K562 (cell line): ENCODE data around the gene VWF. TPM values are rescaled to one million over a fixed set of nuclear protein-coding genes. Genes with fewer than 3 reads are reported as not detected.

Source experiments
- ASH1L ChIP-seq: fragments of 450-650 bp; IDR thresholded peaks from 2 replicates; pipeline ENCODE4 v1.6.1; 2018; ENCODE audit warnings: borderline replicate concordance, mild to moderate bottlenecking, low read depth; ENCODE audit not compliant: partially characterized antibody
- FOXM1 ChIP-seq, 2 experiments: fragments of 450-650 bp in 1 of 2; sonication (generic) in 1 of 2; formaldehyde crosslinking in 1 of 2; IDR thresholded peaks; 2 replicates each; pipeline versions ENCODE4 v1.6.1 to v1.9.0; 2017 to 2022; ENCODE audit warnings: low read depth in 2 of 2, mild to moderate bottlenecking in 2 of 2, missing genetic modification reagents in 1 of 2, moderate library complexity in 1 of 2
- PBX2 ChIP-seq, 2 experiments: IDR thresholded peaks in 1 of 2; conservative IDR thresholded peaks in 1 of 2; 2 replicates each; pipeline ENCODE4 v1.6.1; 2016; ENCODE audit warnings: low read depth in 2 of 2, mild to moderate bottlenecking in 1 of 2, missing compliant biosample characterization in 1 of 2, missing genetic modification characterization in 1 of 2, moderate library complexity in 1 of 2
- TOE1 ChIP-seq, 2 experiments: fragments of 450-650 bp in 1 of 2; sonication (generic) in 1 of 2; formaldehyde crosslinking in 1 of 2; IDR thresholded peaks; 2 replicates each; pipeline versions ENCODE4 v1.7.1 to v1.8.0; 2016 to 2022; ENCODE audit warnings: borderline replicate concordance in 2 of 2, mild to moderate bottlenecking in 2 of 2, antibody characterized with exemption in 1 of 2, inconsistent platforms in 1 of 2, low read depth in 1 of 2, missing genetic modification reagents in 1 of 2, moderate library complexity in 1 of 2
- ZNF354B ChIP-seq: fragments of 250-450 bp; sonication (Bioruptor Pico); IDR thresholded peaks from 2 replicates; pipeline ENCODE4 v1.4.0; 2020
- polyA plus RNA-seq, 8 experiments: library from polyadenylated mRNA; depleted of rRNA in 4 of 8; stranded (reverse) in 5 of 8; unstranded in 3 of 8; fragments of >200 nt; fragmentation: Nextera tagmentation in 2 of 8; fragmentation: Illumina TruSeq in 1 of 8; extraction: Ambion mirVana in 2 of 8; extraction: Trizol in 1 of 8; gene quantifications; 2 replicates each; pipeline versions ENCODE4 v1.2.1 to v1.2.3, GENCODE V29; 2011 to 2014; ENCODE audit warnings: inconsistent platforms in 1 of 8, missing spikeins in 1 of 8
- total RNA-seq, 7 experiments: library from RNA; depleted of rRNA in 6 of 7; stranded (reverse); fragments of >200 nt in 6 of 7; fragmentation: Illumina TruSeq in 2 of 7; extraction: Trizol in 2 of 7; gene quantifications; 2 replicates each; pipeline versions ENCODE4 v1.2.1 to v1.2.3, GENCODE V29; 2011 to 2021; ENCODE audit warnings: low replicate concordance in 1 of 7
- TF ChIP-seq, protein P1 (sequence below), 2 experiments: fragments of 450-650 bp; IDR thresholded peaks; 2 replicates each; pipeline ENCODE4 v1.6.1; 2018; ENCODE audit warnings: mild to moderate bottlenecking in 2 of 2, low read depth in 1 of 2; ENCODE audit not compliant: partially characterized antibody in 2 of 2
- TF ChIP-seq, protein P2 (sequence below), 2 experiments: fragments of 450-650 bp; formaldehyde crosslinking in 1 of 2; IDR thresholded peaks; 2 replicates each; pipeline versions ENCODE4 v1.4.0 to v1.6.1; 2014 to 2020; ENCODE audit warnings: mild to moderate bottlenecking in 2 of 2, borderline replicate concordance in 1 of 2, low read depth in 1 of 2

Gene VWF
- total and polyA plus RNA-seq, 9 of the 15 experiments (the other 6 are each of a cell fraction or from before 2014, with no cell fraction given): 0.53 TPM; not detected in 8

DNA sequence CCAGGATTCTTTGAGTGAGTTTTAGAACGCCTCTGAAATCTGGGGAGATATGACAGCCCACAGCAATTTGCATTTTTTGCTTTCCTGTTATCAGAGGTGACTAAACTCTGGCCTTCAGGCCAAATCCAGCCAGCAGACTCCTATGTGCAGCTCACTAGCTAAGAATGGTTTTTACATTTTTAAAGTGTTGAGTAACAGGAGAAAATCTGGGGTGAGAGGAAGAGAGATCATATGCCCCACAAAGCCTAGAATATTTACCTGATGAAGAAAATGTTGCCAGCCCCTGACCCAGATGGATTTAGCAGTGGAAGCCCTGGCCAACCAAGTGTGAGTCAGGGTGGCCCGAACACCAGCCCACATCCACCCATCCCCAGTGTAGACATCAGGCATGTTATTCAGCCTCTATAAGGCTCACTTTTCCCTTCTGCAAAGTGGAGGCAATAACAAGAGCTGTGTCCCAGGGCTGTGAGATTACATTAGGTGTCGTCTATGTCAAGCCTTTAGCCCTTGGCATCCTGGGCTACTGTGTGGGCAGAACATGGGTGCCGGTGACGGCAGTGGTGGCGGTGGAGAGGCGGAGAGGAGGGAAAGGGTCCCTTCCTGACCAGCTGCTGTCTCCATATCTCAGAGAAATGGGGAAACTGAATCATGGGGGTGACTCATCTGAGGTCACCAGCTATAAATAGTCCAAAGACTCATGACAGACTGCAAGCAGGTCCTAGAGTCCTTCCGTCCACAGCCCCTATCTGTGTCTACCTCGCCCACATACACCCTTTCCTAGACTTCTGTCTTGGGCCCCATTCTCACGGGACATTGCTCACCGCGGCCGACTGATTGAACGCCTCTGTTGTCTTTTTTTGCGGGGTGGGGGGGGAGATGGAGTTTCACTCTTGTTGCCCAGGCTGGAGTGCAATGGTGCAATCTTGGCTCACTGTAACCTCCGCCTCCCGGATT lies 43.1 kb upstream of the VWF start (continued):
- TF ChIP-seq TOE1 (IDR thresholded peaks at IDR 0.05; ENCODE audit: borderline replicate concordance): peak; percentile 88; the same call in 1 of the 2 replicates
- no peak for TF ChIP-seq TOE1 (CRISPR knock-in tag; IDR thresholded peaks at IDR 0.05; ENCODE audit: borderline replicate concordance, low read depth)
- TF ChIP-seq ZNF354B (CRISPR knock-in tag): no peak
- TF ChIP-seq, protein P1, sequence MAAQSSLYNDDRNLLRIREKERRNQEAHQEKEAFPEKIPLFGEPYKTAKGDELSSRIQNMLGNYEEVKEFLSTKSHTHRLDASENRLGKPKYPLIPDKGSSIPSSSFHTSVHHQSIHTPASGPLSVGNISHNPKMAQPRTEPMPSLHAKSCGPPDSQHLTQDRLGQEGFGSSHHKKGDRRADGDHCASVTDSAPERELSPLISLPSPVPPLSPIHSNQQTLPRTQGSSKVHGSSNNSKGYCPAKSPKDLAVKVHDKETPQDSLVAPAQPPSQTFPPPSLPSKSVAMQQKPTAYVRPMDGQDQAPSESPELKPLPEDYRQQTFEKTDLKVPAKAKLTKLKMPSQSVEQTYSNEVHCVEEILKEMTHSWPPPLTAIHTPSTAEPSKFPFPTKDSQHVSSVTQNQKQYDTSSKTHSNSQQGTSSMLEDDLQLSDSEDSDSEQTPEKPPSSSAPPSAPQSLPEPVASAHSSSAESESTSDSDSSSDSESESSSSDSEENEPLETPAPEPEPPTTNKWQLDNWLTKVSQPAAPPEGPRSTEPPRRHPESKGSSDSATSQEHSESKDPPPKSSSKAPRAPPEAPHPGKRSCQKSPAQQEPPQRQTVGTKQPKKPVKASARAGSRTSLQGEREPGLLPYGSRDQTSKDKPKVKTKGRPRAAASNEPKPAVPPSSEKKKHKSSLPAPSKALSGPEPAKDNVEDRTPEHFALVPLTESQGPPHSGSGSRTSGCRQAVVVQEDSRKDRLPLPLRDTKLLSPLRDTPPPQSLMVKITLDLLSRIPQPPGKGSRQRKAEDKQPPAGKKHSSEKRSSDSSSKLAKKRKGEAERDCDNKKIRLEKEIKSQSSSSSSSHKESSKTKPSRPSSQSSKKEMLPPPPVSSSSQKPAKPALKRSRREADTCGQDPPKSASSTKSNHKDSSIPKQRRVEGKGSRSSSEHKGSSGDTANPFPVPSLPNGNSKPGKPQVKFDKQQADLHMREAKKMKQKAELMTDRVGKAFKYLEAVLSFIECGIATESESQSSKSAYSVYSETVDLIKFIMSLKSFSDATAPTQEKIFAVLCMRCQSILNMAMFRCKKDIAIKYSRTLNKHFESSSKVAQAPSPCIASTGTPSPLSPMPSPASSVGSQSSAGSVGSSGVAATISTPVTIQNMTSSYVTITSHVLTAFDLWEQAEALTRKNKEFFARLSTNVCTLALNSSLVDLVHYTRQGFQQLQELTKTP (IDR thresholded peaks at IDR 0.05; ENCODE audit: low read depth in 1 of 2, partially characterized antibody in 2 of 2): peak in 1 of 2 experiments; percentile 91
- peak; percentile 70 for TF ChIP-seq FOXM1 (IDR thresholded peaks at IDR 0.05; ENCODE audit: low read depth)
- TF ChIP-seq FOXM1 (CRISPR knock-in tag; IDR thresholded peaks at IDR 0.05; ENCODE audit: low read depth): no peak
- TF ChIP-seq ASH1L: no peak
- no peak for TF ChIP-seq PBX2 (CRISPR knock-in tag; IDR thresholded peaks at IDR 0.05; ENCODE audit: low read depth)
- TF ChIP-seq PBX2 (tag; conservative IDR thresholded peaks at IDR 0.05; ENCODE audit: low read depth): peak; percentile 75
- TF ChIP-seq, protein P2, sequence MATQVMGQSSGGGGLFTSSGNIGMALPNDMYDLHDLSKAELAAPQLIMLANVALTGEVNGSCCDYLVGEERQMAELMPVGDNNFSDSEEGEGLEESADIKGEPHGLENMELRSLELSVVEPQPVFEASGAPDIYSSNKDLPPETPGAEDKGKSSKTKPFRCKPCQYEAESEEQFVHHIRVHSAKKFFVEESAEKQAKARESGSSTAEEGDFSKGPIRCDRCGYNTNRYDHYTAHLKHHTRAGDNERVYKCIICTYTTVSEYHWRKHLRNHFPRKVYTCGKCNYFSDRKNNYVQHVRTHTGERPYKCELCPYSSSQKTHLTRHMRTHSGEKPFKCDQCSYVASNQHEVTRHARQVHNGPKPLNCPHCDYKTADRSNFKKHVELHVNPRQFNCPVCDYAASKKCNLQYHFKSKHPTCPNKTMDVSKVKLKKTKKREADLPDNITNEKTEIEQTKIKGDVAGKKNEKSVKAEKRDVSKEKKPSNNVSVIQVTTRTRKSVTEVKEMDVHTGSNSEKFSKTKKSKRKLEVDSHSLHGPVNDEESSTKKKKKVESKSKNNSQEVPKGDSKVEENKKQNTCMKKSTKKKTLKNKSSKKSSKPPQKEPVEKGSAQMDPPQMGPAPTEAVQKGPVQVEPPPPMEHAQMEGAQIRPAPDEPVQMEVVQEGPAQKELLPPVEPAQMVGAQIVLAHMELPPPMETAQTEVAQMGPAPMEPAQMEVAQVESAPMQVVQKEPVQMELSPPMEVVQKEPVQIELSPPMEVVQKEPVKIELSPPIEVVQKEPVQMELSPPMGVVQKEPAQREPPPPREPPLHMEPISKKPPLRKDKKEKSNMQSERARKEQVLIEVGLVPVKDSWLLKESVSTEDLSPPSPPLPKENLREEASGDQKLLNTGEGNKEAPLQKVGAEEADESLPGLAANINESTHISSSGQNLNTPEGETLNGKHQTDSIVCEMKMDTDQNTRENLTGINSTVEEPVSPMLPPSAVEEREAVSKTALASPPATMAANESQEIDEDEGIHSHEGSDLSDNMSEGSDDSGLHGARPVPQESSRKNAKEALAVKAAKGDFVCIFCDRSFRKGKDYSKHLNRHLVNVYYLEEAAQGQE (IDR thresholded peaks at IDR 0.05; ENCODE audit: borderline replicate concordance): peak; percentile 11; the same call in 1 of the 2 replicates
- TF ChIP-seq, protein P2 (CRISPR knock-in tag; IDR thresholded peaks at IDR 0.05; ENCODE audit: low read depth): no peak
